DMS153 treated with DMSO at 0.1 percent for 48 hours (cell line): ENCODE measurements around the gene AGL.
A peak's percentile ranks its signal among the peaks of the same experiment; 100 is the strongest.
"Not testable (repeated sequence)": the region's sequence is repeated elsewhere in the genome, so short reads cannot be mapped to it uniquely, and the experiment has no call there.

Experiments
- DNase-seq: peaks from one replicate; lab custom pipeline; 2025; ENCODE audit not compliant: unreplicated experiment; lab: John Stamatoyannopoulos, UW

AGL gene

DNA sequence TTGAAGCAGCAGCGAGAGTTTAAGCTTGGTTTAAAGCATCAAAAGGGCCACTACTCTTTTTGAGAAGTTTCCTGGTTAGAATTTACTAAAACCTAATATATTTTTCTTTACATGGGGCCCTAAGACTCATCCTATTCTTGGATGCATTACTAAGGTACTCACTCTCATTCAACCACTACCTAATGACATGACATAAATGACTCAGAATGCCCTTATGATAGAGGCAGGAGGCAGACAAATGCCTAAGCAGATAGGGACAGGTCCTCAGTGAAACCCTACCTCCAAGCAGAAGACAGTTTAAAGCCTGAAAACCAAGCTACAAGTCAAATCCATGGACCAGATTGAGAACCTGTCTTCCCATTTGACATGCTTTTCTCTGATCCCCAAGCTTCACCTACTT lies 85.4 kb downstream of the AGL start:
- DNase-seq: no peak

DNA sequence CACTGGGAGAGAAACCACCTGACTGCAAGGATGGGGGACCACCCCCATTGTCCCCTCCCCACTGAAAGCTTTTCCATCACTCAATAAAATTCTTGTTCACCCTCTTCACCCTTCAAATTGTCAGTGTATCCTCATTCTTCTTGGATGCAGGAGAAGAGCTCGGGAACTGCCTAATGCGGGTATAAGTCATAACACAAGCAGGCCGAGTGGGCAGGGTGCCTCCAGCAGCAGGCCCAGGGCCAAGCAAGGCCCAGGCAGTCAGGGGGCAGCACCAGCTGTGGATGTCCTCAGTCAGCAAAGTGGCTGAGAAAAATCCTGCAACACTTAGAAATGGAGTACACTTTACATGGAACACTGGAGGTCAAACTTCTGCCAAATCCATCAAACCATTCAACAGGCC lies 85.9 kb downstream of the AGL start:
- DNase-seq: no peak

DNA sequence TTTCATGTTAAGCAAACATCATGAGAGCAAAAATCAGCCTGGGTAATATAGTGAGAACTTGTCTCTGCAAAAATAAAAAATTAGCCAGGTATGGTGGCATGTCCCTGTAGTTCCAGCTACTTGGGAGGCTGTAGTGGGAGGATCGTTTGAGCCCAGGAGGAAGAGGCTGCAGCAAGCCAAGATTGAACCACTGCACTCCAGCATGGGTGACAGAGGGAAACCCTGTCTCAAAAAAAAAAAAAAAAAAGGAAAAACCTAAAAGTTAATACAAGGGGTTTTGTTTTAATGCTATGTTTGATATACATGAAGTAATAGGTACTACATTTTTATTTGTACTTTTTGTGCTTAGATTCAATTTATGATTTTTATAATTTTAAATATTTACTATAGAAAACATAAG lies 92.6 kb downstream of the AGL start:
- DNase-seq: no peak

DNA sequence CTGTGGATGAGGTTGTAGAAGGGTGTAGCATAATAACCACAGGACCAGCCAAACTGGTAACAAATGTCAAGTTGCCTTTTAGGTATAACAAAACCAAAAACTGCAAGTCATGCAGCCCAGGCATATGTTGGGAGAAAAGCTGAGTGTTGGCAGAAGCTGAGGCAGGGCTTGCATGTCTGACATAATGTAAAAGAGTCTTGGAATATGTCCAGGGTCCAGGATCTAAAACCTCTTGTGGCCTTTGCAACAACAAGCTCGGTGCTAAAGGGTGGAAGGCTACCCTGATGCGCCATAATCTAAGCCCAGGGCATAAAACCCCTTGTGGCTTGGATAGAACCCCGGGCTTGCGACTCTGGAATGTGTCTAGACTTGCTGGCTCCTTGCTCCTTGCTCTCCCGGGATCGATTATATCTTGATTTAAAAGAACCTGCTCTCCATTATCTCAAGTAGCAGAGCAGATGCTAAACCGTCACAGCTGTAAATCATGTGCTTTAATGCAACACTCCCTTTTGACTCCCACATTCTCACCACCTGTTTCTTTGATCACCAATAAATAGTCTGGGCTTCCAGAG lies 93.1 kb downstream of the AGL start:
- DNase-seq: peak; percentile 59

DNA sequence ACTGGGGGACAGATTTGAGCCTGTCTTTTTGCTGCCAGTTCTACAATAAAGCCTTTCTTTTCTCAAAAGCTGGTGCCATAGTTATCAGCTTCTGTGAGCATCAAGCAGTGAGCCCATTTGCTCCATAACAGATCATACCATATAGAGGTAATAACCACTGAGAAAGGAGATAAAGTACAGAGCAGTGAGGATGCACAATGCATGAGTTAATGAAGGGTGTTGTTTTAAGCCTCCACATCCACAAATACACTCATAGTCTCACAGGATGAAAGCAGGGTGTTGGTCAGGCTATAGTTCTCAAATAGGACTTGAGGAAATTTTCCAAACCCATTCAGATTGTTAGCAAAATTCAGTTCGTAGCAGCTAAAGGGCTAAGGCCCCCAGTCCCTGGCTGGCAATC lies 94.0 kb downstream of the AGL start:
- no peak for DNase-seq

DNA sequence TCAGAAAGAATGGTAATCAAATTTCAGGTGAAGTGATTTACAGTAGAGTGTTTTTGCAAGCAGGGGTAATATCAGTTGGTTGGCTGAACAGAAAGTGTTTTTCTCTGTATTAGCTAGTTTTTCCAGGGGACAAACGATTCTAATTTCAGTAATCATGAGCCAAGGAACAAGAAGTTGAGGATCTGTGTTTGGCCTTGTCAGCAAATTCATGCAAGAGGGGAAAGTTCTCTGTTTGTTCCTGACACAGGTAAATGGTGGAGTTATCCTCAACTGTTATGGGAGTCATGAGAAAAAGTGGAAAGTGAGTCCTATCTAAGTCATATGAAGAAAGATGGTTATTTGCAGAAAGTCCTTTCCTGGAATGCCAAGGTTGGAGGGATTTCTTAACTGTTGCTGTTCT lies 95.0 kb downstream of the AGL start:
- no peak for DNase-seq

DNA sequence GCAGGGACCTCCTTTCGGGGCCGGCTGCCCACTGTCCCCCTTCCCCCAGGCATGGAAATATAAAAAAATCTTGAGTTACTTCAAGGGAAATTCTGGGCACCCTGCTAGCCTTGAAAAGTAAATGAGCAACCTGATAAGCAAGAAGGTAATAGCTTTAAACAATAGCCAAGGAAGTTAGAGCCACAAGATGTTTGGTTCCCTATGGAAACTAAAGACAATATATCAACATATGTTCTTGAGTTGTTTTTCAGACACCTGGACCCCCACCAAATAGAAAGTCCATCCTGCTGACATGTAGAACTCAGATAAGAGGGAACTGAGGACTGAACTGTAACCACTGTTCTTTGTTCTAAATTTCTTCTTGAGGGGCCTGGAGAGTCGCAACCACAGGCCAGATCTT lies 100.3 kb downstream of the AGL start:
- no peak for DNase-seq

DNA sequence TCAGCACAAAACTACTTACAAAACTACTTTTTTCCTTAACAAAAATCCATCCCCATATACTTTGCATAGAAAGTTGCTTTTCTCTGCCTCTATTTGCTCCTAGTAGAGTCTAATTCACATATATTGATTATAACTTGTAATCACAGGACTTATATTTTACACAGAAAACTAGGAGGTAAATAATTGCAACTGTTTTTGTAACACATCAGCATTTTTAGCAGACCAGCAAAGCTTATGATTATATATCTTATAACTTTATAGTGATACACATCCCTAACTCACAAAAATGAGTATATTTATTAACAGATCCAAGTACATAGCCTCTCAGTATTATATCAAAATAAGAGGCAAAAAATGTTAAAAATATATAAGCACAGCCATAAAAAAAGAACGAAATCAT lies 102.4 kb downstream of the AGL start:
- DNase-seq: no peak

DNA sequence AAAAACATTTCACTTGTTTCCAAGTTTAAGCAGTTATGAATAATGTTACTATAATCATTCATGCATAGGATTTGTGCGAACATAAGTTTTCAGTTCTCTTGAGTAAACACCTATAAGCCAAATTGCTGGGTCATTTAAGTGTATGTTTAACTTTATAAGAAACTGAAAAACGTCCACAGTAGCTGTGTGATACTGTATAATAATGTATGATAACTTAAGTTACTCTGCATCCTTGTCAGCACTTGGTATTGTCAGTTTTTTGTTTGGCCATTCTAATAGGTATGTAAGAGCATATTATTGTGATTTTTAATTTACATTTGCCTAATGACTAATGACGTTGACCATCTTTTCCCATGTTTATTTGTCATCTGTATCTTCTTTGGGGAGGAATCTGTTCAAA lies 105.2 kb downstream of the AGL start:
- no peak for DNase-seq

DNA sequence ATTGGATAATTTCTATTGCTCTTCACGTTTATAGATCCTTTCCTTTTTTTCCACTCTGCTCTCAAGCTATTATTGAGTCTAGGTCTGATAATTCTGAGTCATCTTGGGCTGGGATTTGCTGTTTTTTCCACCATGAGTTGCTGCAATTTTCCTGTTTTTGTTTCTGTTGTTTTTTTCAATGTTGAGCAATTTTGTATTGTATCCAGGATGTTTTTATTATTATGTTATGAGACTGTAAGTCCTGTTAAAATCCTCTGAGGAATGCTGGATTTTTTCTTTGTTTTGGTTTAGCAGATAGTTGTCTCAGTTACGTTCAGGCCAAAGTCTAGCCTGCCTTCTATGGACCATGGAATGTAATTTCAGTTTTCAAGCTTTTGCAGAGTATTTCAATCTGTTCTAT lies 106.6 kb downstream of the AGL start:
- DNase-seq: no peak

DNA sequence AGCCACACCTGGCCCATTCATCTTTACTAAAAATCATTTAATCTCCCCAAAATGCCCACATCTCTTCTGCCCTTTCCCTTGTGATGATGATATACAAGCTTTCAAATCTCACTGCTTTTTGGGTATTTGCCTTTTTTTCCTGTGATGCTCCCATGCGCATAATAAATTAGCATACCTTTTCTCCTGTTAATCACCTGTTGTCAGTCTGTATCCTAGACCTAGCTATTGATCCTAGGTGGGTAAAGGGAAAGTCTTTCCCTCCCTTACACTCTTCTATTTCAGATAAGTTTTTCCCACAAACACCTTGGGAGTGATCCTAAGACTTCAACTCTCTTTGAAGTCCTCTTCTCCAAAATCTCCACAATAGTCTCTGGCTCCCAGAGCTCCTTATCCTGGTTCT lies 107.7 kb downstream of the AGL start:
- DNase-seq: no peak

DNA sequence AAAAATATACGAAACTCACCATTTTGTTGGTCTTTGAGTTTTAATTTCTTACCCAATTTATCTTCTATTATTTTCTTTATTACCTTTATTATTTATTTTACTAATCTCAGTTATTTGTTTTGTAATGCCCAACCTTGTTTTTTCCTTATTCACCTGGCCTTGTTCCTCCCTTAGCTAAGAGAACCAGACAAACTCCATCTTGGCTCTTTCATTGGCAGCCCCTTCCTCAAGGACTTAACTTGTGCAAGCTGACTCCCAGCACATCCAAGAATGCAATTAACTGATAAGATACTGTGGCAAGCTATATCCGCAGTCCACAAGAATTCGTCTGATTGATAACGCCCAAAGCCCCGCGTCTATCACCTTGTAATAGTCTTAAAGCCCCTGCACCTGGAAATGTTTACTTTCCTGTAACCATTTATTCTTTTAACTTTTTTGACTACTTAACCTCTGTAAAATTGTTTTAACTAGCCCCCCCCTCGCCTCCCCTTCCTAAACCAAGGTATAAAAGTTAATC lies 109.1 kb downstream of the AGL start:
- DNase-seq: not testable (repeated sequence)

DNA sequence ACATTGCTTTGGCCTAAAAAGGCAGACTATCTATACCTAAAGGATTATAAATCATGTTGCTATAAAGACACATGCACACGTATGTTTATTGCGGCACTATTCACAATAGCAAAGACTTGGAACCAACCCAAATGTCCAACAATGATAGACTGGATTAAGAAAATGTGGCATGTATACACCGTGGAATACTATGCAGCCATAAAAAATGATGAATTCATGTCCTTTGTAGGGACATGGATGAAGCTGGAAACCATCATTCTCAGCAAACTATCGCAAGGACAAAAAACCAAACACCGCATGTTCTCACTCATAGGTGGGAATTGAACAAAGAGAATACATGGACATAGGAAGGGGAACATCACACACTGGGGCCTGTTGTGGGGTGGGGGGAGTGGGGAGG lies 110.1 kb downstream of the AGL start:
- not testable (repeated sequence) for DNase-seq

DNA sequence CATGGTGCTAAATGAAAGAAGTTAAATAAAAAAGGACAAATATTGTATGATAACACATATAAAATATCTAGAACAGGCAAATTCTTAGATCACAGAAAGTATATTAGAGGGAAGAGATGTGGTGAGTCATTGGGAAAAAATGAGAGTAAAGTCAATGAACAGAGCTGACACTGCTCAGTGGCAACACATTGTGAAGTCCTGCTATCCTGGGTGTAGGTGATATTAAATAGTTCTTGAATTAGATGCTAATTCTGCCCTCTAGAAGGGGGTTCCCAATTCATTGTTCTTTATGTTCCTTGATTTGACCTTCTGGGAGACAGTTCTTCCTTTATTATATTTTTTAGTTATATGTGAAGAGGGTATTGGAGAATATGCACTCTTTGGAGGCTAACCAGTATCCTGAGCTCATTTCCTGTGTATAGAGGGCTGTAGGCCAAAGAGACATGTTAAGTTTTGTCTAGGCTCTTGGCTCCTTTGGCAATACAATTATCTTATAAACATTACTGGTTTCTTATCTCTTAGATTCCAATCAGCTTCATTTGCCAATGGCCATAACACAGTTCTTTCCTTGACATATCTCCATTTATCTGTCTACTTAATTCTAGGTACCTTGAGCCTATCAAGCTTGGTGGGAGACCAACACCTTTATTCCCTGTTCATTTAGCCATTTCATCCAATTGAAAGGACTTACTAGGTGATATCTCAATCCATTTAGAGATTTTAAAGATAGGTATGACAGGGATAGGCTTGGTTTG lies 113.1 kb downstream of the AGL start:
- no peak for DNase-seq

DNA sequence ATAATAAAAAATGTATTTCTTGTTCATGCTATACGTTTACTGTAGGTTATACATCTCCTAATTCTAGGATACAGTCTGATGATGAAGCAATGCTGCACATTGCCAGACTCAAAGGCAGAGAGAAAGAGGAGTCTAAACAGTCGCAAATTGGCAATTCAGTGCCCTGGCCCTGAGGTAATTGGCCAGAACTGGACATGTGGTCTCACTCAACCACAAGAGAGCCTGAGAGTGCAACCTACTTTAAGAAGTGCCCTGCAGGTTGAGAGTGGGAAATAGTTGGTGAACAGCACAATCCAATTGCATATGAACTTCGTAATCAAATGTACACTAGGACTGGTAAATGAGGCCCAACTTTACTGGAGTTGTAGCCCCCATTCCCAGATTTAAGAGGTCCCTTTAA lies 114.6 kb downstream of the AGL start:
- no peak for DNase-seq

DNA sequence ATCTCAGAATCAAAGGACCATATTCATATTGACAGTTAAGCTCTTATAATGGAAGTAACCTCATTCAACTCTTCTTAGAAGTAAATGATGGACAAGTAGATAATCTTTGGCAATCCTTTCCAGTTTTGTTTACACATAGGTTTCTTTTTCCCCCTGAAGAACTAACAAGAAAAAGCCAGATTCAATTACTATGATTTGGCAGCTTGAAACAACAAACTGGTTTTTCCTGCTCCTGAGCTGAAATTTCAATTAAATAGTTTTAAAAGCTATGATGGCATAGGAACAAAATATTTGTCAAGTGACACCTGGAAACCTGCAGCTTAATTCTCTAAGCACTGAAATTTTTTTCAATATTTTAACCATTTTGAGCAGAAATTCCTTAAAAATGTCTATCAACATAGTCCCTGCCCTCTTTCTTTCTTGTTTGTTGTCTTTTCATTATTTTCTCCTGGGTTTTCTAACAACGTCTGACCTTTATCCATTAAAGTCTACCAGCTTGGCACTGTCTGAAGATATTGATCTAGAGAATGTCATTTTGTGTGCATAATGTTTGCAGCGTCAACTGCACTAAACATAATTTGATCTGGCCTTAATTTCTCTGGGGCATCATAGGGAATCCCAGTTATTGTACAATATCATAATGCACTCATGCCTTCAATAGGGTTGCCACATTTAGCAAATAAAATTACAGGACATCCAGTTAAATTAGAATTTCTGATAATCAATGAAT lies 115.7 kb downstream of the AGL start:
- DNase-seq: no peak

DNA sequence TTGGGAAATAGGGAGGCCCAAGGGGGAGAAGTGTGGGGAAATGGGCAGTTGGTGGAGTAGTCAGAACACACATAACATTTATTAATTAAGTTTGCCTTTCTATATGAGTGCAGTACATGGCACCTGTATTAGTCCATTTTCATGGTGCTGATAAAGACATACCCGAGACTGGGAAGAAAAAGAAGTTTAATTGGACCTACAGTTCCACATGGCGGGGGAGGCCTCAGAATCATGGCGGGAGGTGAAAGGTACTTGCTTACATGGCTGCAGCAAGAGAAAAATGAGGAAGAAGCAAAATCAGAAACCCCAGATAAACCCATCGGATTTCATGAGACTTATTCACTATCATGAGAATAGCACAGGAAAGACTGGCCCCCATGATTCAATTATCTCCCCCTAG lies 118.1 kb downstream of the AGL start:
- DNase-seq: no peak

DNA sequence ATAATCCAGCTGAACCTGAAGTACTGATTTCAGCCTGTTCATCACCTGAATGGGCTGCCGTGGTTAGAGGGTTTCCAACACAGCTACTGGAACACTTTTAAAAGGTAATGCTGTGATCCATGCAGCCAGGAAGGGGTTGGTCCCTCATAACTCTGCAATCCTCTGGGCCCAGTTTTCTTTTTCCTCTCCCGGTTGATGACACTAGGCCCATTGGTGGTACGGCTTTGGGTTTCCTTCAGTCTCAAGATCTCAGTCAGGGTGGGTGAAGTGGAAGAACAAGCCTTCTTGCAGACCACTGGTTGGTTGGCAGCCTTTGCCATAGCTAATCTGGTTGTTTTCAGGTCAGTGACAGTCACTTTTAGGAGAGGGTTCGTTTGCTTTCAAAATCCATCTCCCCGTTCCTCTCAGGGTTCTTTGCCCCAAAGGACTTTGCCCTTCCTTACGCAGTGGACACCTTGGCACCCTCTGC lies 119.1 kb downstream of the AGL start:
- no peak for DNase-seq

DNA sequence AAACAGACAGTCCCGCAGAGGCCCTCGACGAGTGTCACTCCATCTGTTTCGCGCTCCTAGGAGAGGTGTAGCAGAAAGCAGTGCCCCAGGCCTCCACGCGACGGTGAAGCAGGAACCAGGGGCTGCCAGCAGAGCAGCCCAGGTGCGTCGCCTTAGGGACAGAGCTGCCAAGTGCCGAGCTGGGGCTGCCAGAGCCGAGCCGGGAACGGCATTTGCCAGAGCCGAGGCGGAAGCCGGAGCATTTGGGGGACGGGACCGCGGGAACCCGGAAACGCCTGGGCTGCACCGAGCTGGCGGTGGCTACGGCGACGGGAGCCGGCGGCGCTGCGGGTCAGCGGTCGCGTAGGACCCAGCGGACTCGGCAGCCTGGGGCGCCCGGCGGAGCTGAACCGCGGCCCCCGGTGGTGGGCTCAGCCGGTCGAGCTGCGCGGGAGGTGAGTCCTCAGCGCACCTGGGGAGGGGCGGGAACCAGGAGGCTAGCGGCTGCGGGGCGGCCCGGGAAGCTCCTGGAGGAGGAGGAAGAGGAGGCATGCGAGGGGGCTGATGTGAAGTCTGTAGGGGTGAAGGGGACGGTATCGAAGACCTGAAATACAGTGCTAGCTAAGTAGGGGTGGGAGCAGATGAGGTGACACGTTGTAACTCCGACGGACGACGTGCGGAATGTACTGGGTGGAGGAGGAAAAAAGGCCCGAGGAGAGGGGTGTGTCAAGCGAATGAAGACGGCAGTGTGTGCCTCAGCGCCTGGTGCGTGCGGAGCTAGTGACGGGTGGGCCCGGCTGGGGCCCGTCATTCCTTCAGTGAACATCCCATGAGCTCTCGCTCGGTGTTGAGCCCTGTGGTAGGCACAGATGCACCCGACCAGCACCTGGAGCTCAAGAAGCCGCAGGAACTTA lies 119.8 kb downstream of the AGL start, which contains the start of gene SLC35A3:
TSS of gene SLC35A3 (plus strand) at position 268 of the 893 bp plus-strand sequence. CDS start 23,559 bp downstream, outside the sequence.
- DNase-seq: peak; percentile 63

DNA sequence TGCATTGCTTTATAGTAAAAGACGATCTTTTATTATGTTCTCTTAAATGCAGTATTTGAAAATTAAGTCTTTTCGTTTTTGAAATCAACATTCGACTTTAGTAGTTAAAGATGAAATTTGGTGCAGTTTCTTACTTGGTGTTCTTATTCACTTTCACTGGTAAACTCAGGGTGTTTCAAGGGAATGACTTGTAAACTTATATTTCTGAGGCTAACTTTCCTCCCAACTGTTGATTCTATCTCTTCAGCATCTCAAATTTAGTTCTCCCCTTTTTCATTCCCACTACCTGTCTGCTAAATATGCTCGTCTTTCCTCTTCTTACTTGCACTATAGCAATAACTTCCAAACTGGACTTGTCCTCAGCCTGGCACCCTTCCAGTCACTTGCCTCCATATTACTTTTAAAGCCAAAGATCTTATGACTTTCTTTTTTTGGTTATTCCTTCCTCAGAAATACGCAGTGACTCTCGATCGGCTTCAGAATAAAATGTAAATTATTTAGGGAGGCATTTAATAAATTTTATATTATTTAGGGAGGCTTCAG lies 120.6 kb downstream of the AGL start:
- DNase-seq: no peak

DNA sequence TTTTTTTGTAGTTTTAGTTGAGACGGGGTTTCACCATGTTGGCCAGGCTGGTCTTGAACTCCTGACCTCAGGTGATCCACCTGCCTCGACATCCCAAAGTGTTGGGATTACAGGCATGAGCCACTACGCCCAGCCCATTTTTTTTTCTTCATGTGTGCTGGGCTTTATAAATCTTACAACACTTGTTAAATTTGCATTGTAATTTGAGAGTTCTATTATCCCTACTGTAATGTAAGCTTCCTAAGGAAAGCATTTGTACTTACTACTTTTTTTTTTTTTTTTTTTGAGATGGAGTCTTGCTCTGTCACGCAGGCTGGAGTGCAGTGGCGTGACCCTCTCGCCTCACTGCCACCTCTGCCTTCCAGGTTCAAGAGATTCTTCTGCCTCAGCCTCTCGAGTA lies 121.9 kb downstream of the AGL start:
- DNase-seq: not testable (repeated sequence)
